ENCODE data around the gene FBXO10.

FBXO10 gene

DNA sequence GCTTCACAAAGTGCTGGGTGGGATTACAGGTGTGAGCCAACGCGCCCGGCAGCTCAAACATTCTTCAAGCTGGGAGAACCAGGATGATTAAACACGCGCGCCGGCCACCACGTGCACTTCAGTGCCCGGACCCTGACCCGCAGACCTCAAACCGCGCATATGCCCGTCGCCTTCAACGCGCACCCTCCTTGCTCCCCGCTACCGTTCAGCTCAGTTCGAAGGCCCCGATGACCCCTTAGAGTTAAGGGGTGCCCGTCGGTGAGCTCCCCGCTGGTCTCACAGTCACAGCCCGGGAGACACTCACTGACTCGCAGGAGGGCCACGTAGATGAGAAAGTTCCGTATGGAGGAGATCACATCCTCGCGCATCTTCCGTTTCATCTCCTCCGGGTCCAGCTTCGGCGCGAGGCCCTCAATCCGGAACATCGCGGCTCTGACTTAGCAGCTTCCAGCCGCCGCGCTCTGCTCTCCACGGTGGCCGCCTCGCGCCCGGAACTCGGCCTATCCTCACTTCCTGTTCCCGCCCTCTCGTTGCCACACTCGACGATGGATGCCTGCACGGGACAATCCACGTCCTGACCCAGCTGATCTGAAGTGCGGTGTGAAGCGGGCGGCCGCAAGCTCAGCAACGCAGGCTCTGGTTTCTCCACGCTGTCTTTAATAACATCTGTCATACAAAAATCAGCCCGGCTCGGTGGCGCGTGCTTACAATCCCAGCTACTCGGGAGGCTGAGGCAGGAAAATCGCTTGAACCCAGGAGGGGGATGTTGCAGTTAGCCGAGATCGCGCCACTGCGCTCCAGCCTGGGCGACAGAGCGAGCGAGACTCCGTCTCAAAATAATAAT is 16.1 kb upstream of the FBXO10 start, which contains the start of gene TOMM5:
Gene TOMM5 (minus strand): TSS at position 490 of the 844 bp plus-strand sequence. CDS start 65 bp downstream, at position 425.
- H3K9ac ChIP-seq (ENCODE audit: low read depth, low read length), result peak within 1 kb of the TSS; percentile 98
- H3K4me1 ChIP-seq (ENCODE audit: insufficient read depth, low read length), result peaks cover 5% of the 10 kb centered on the region
- H3K9me3 ChIP-seq (ENCODE audit: insufficient read depth, low read depth, low read length), result no peaks in the 10 kb centered on the region
- H3K4me3 ChIP-seq (ENCODE audit: low read length), result peak within 1 kb of the TSS; percentile 99
- WGBS, result under 1% methylated on average over 68 of the region's 72 CpGs
- H3K36me3 ChIP-seq (ENCODE audit: insufficient read depth, low read length), result peaks cover 31% of the 10 kb centered on the region
- peaks cover 31% of the 10 kb centered on the region for H3K27me3 ChIP-seq (ENCODE audit: insufficient read depth, low read length)
- H3K27ac ChIP-seq (ENCODE audit: low read depth, low read length), result peak within 1 kb of the TSS; percentile 79

GRCh38 chr9:37587521-37587920 is 11.3 kb upstream of the FBXO10 start:
- Histone ChIP-seq H3K4me3 (ENCODE audit: low read length) (no peak overlapping the region), H3K27me3 (ENCODE audit: insufficient read depth, low read length) (peaks cover under 1% of the 10 kb centered on the region; the same call in 1 of the 2 replicates), H3K4me1 (ENCODE audit: insufficient read depth, low read length) (peaks cover 5% of the 10 kb centered on the region), H3K27ac (ENCODE audit: low read depth, low read length) (no peak overlapping the region), H3K36me3 (ENCODE audit: insufficient read depth, low read length) (peaks cover 80% of the 10 kb centered on the region), H3K9ac (ENCODE audit: low read depth, low read length) (no peak overlapping the region), H3K9me3 (ENCODE audit: insufficient read depth, low read depth, low read length) (no peaks in the 10 kb centered on the region)
- whole genome bisulfite sequencing, result 100% methylated on average over 4 of the region's 4 CpGs

GRCh38 chr9:37583522-37584121 is 7.4 kb upstream of the FBXO10 start:
- no peak overlapping the region for H3K27ac ChIP-seq (ENCODE audit: low read depth, low read length)
- no peak overlapping the region for H3K4me3 ChIP-seq (ENCODE audit: low read length)
- no peaks in the 10 kb centered on the region for H3K27me3 ChIP-seq (ENCODE audit: insufficient read depth, low read length)
- H3K9me3 ChIP-seq (ENCODE audit: insufficient read depth, low read depth, low read length), result no peaks in the 10 kb centered on the region
- H3K36me3 ChIP-seq (ENCODE audit: insufficient read depth, low read length), result peaks cover 89% of the 10 kb centered on the region
- WGBS, result 98% methylated on average over 3 of the region's 3 CpGs
- no peak overlapping the region for H3K9ac ChIP-seq (ENCODE audit: low read depth, low read length)
- no peaks in the 10 kb centered on the region for H3K4me1 ChIP-seq (ENCODE audit: insufficient read depth, low read length)

DNA sequence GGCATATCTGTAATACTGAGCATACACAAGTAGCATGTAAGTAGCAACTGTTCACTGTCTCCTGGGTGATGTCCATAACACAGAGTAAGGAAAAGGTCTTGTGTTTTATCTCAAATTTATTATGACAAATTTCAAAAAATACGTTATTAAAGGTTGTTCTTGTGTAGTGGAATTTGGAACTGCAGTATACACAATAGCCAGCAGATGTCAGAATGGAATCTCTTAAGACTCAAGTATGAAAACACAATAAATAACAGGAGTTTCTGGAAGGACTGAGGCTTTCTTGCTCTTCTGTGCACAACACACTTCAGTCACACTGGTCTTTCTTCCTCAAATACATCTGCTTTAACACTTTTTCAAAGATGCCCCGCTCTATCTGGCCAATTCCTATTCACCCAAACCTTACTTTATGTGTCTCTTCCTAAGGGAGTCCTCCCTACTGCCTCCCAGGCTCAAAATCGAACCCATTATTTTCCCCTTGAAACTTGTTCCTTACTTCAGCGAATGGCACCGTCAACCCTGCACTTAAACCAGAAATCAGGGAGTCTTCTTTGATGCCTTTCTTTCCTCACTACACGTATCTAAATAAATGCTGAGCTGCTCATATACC is 6.5 kb upstream of the FBXO10 start:
- no peak overlapping the region for H3K4me3 ChIP-seq (ENCODE audit: low read length)
- no peaks in the 10 kb centered on the region for H3K9me3 ChIP-seq (ENCODE audit: insufficient read depth, low read depth, low read length)
- no peaks in the 10 kb centered on the region for H3K4me1 ChIP-seq (ENCODE audit: insufficient read depth, low read length)
- no peaks in the 10 kb centered on the region for H3K27me3 ChIP-seq (ENCODE audit: insufficient read depth, low read length)
- H3K9ac ChIP-seq (ENCODE audit: low read depth, low read length), result no peak overlapping the region
- no peak overlapping the region for H3K27ac ChIP-seq (ENCODE audit: low read depth, low read length)
- whole genome bisulfite sequencing, result 91% methylated on average over 5 of the region's 6 CpGs
- peaks cover 79% of the 10 kb centered on the region for H3K36me3 ChIP-seq (ENCODE audit: insufficient read depth, low read length)

DNA sequence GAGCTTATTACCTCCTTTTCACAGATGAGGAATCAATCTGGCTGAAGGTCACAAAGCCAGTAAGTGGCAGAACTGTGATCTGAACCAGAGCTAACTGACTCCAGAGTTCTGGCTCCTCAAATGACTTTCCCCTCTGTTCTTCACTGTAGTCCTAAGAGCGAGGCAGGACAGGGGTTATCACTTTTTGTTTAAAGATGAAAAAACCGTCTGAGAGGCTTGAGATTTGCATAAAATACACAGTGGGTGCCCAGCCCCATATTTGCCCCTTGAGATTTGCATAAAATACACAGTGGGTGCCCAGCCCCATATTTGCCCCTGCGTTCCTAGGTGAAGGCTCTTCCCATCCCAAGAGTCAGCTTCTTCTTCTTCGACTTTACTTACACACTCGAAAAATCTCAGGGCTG is 667 bp downstream of the FBXO10 start:
- Histone ChIP-seq H3K27me3 (ENCODE audit: insufficient read depth, low read length) (no peaks in the 10 kb centered on the region), H3K27ac (ENCODE audit: low read depth, low read length) (peak overlapping the region; percentile 78), H3K9ac (ENCODE audit: low read depth, low read length) (peak overlapping the region; percentile 83), H3K36me3 (ENCODE audit: insufficient read depth, low read length) (peaks cover 8% of the 10 kb centered on the region), H3K4me1 (ENCODE audit: insufficient read depth, low read length) (peaks cover 33% of the 10 kb centered on the region), H3K4me3 (ENCODE audit: low read length) (peak overlapping the region; percentile 88), H3K9me3 (ENCODE audit: insufficient read depth, low read depth, low read length) (no peaks in the 10 kb centered on the region)
- 11% methylated on average over 5 of the region's 5 CpGs for WGBS

DNA sequence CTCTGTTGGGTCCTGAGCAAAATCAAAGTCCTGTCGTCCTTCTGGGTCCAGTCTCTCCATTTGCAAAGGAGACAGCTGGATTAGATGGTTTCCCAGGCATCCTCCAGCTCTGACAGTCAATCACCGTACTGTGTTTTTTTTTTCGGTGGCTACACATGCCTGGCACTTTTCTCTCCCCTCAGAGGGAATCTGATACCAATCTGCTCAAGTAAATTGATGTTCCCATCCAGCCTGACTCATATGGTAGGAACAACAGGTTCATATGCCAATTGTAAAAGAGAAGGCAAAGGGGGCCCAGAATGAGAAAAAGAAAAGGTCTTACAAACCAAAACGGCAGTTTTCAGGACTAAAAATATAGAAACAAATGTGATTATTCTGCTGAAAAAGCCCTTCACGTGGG is 1.2 kb downstream of the FBXO10 start:
- 58% methylated on average over 5 of the region's 5 CpGs for WGBS
- Histone ChIP-seq H3K36me3 (ENCODE audit: insufficient read depth, low read length) (peaks cover 4% of the 10 kb centered on the region; the same call in 1 of the 2 replicates), H3K9me3 (ENCODE audit: insufficient read depth, low read depth, low read length) (no peaks in the 10 kb centered on the region), H3K4me3 (ENCODE audit: low read length) (peak overlapping the region; percentile 88), H3K9ac (ENCODE audit: low read depth, low read length) (no peak overlapping the region), H3K27me3 (ENCODE audit: insufficient read depth, low read length) (no peaks in the 10 kb centered on the region), H3K27ac (ENCODE audit: low read depth, low read length) (peak overlapping the region; percentile 77; the same call in 1 of the 2 replicates), H3K4me1 (ENCODE audit: insufficient read depth, low read length) (peaks cover 33% of the 10 kb centered on the region)

GRCh38 chr9:37574241-37574721 is 1.9 kb downstream of the FBXO10 start:
- Histone ChIP-seq H3K4me1 (ENCODE audit: insufficient read depth, low read length) (peaks cover 33% of the 10 kb centered on the region), H3K4me3 (ENCODE audit: low read length) (peak overlapping the region; percentile 88), H3K36me3 (ENCODE audit: insufficient read depth, low read length) (peaks cover 3% of the 10 kb centered on the region; the same call in 1 of the 2 replicates), H3K27ac (ENCODE audit: low read depth, low read length) (peak overlapping the region; percentile 77), H3K9ac (ENCODE audit: low read depth, low read length) (peak overlapping the region; percentile 48; the same call in 1 of the 2 replicates), H3K9me3 (ENCODE audit: insufficient read depth, low read depth, low read length) (no peaks in the 10 kb centered on the region), H3K27me3 (ENCODE audit: insufficient read depth, low read length) (no peaks in the 10 kb centered on the region)
- WGBS, result 63% methylated on average over 5 of the region's 5 CpGs

- no peak overlapping the region for H3K4me3 ChIP-seq (ENCODE audit: low read length)
- no peaks in the 10 kb centered on the region; the same call in 1 of the 2 replicates for H3K36me3 ChIP-seq (ENCODE audit: insufficient read depth, low read length)
- H3K27ac ChIP-seq (ENCODE audit: low read depth, low read length), result no peak overlapping the region
- H3K27me3 ChIP-seq (ENCODE audit: insufficient read depth, low read length), result no peaks in the 10 kb centered on the region
- no peak overlapping the region for H3K9ac ChIP-seq (ENCODE audit: low read depth, low read length)
- H3K4me1 ChIP-seq (ENCODE audit: insufficient read depth, low read length), result peaks cover 32% of the 10 kb centered on the region
- no CpG with 5 or more reads among the region's 1 CpG for WGBS
- no peaks in the 10 kb centered on the region for H3K9me3 ChIP-seq (ENCODE audit: insufficient read depth, low read depth, low read length)
These were observed 4.9 kb downstream of the FBXO10 start for GRCh38 chr9:37571282-37571681.

GRCh38 chr9:37566716-37567115 is 9.5 kb downstream of the FBXO10 start:
- no peak overlapping the region for H3K4me3 ChIP-seq (ENCODE audit: low read length)
- H3K27me3 ChIP-seq (ENCODE audit: insufficient read depth, low read length), result no peaks in the 10 kb centered on the region
- peaks cover 16% of the 10 kb centered on the region for H3K36me3 ChIP-seq (ENCODE audit: insufficient read depth, low read length)
- H3K9me3 ChIP-seq (ENCODE audit: insufficient read depth, low read depth, low read length), result peaks cover 13% of the 10 kb centered on the region; the same call in 1 of the 2 replicates
- WGBS, result 95% methylated on average over 3 of the region's 3 CpGs
- H3K9ac ChIP-seq (ENCODE audit: low read depth, low read length), result no peak overlapping the region
- peaks cover 9% of the 10 kb centered on the region for H3K4me1 ChIP-seq (ENCODE audit: insufficient read depth, low read length)
- no peak overlapping the region for H3K27ac ChIP-seq (ENCODE audit: low read depth, low read length)

DNA sequence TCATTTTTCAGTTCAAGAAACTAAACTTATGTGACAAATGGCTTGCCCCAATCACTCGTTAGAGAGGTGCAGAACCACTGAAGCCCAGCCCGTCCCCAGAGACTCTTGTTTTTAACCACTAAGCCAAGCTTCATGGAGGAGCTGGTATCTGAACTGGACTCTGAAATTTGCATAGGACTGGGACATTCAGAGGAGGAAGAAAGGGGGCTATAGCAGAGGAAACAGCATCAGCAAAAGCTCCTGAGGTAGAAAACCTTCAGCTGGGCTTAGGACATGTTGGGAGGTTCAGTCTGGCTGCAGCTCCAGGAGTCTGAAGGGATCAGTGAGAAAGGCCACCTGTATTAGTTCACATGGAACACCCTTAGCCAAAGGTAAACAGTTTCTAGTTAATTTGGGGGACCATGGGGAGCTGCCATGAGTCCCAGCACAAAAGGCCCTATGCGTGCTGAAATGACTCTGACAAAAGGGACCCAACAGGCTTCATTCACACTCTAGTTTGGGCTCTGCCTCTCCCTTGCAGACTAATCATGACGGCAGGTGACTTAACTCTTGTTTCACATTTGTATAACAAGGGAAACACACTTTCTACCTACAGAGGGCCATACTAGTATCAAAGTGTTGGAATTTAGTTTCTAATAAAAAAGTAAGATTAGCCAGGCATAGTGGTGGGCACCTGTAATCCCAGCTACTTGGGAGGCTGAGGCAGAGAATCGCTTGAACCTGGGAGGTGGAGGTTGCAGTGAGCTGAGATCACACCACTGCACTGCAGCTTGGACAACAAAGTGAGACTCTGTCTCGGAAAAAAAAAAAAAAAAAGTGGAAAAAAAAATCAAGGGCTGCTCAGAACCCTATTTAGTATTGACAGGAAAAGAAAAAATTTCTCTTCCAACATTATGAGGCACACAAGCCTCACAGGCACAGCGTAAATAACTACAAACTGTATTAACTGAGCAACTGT is 10.2 kb downstream of the FBXO10 start:
- Histone ChIP-seq H3K36me3 (ENCODE audit: insufficient read depth, low read length) (peaks cover 16% of the 10 kb centered on the region), H3K4me1 (ENCODE audit: insufficient read depth, low read length) (peaks cover 9% of the 10 kb centered on the region), H3K27ac (ENCODE audit: low read depth, low read length) (peak overlapping the region; percentile 47; the same call in 1 of the 2 replicates), H3K9me3 (ENCODE audit: insufficient read depth, low read depth, low read length) (peaks cover 13% of the 10 kb centered on the region; the same call in 1 of the 2 replicates), H3K27me3 (ENCODE audit: insufficient read depth, low read length) (no peaks in the 10 kb centered on the region), H3K9ac (ENCODE audit: low read depth, low read length) (no peak overlapping the region), H3K4me3 (ENCODE audit: low read length) (no peak overlapping the region)
- 83% methylated on average over 6 of the region's 7 CpGs for WGBS
